Right lobe of liver (tissue), 4 donors: ENCODE data around the gene CPD.

Experiments used
- CTCF ChIP-seq, 4 donors: fragments of 200-600 bp in 3 of 4; fragments of 450-650 bp in 1 of 4; IDR thresholded peaks; one replicate each; pipeline versions ENCODE4 v1.5.1 to v1.8.0; 2016 to 2022; ENCODE audit warnings: antibody characterized with exemption in 4 of 4, mild to moderate bottlenecking in 2 of 4
- POLR2A ChIP-seq: fragments of 450-650 bp; IDR thresholded peaks from one replicate; pipeline ENCODE4 v1.6.1; 2017; ENCODE audit warnings: antibody characterized with exemption, mild to moderate bottlenecking
- donor health status: DM: no; HTN: no; CAD: no.
- donor health status: DM: no; HTN: no; CAD: no.
- donor health status: DM: no; HTN: yes; CAD: no.

GRCh38 chr17:30398328-30399041 lies 19.8 kb downstream of the CPD start:
- TF ChIP-seq POLR2A = no peak
- no peak for TF ChIP-seq CTCF (IDR thresholded peaks at IDR 0.05)
